A204.1 (cell line): ENCODE data around the gene NR3C2.

ENCODE experiments used
- FAIRE-seq: peaks from 2 replicates; lab custom pipeline; 2012; peaks lifted over from hg19 to GRCh38; lab: Jason Lieb, UNC

Gene NR3C2

GRCh38 chr4:148310756-148311155 is 131.5 kb downstream of the NR3C2 start:
- no peak for FAIRE-seq

- FAIRE-seq: no peak
Observed at GRCh38 chr4:148305751-148306150, 136.5 kb downstream of the NR3C2 start.

GRCh38 chr4:148302416-148302815 is 139.8 kb downstream of the NR3C2 start:
- FAIRE-seq: no peak

- no peak for FAIRE-seq
Observed at GRCh38 chr4:148300877-148301276, 141.3 kb downstream of the NR3C2 start.

- no peak for FAIRE-seq
Observed at GRCh38 chr4:148299337-148299736, 142.9 kb downstream of the NR3C2 start.

GRCh38 chr4:148296498-148296897 is 145.7 kb downstream of the NR3C2 start:
- FAIRE-seq: no peak

- FAIRE-seq: no peak
Observed at GRCh38 chr4:148295642-148296041, 146.6 kb downstream of the NR3C2 start.

- no peak for FAIRE-seq
Observed at GRCh38 chr4:148293571-148293970, 148.6 kb downstream of the NR3C2 start.

- FAIRE-seq: no peak
Observed at GRCh38 chr4:148292686-148293085, 149.5 kb downstream of the NR3C2 start.

GRCh38 chr4:148289740-148290139 is 152.5 kb downstream of the NR3C2 start:
- no peak for FAIRE-seq

- FAIRE-seq: no peak
Observed at GRCh38 chr4:148288448-148288847, 153.8 kb downstream of the NR3C2 start.

- no peak for FAIRE-seq
Observed at GRCh38 chr4:148287111-148287510, 155.1 kb downstream of the NR3C2 start.

- no peak for FAIRE-seq
Observed at GRCh38 chr4:148286012-148286411, 156.2 kb downstream of the NR3C2 start.

- no peak for FAIRE-seq
Observed at GRCh38 chr4:148283665-148284064, 158.5 kb downstream of the NR3C2 start.

GRCh38 chr4:148278310-148278709 is 163.9 kb downstream of the NR3C2 start:
- FAIRE-seq: no peak

GRCh38 chr4:148275266-148275665 is 166.9 kb downstream of the NR3C2 start:
- no peak for FAIRE-seq

GRCh38 chr4:148273501-148273986 is 168.7 kb downstream of the NR3C2 start:
- no peak for FAIRE-seq

- no peak for FAIRE-seq
Observed at GRCh38 chr4:148271166-148271565, 171.0 kb downstream of the NR3C2 start.

- no peak for FAIRE-seq
Observed at GRCh38 chr4:148270630-148271029, 171.6 kb downstream of the NR3C2 start.

- FAIRE-seq: no peak
Observed at GRCh38 chr4:148268835-148269234, 173.4 kb downstream of the NR3C2 start.

- FAIRE-seq: no peak
Observed at GRCh38 chr4:148266921-148267320, 175.3 kb downstream of the NR3C2 start.

GRCh38 chr4:148266240-148266639 is 176.0 kb downstream of the NR3C2 start:
- no peak for FAIRE-seq

- FAIRE-seq: no peak
Observed at GRCh38 chr4:148265627-148266026, 176.6 kb downstream of the NR3C2 start.

- no peak for FAIRE-seq
Observed at GRCh38 chr4:148263802-148264201, 178.4 kb downstream of the NR3C2 start.

GRCh38 chr4:148263127-148263526 is 179.1 kb downstream of the NR3C2 start:
- FAIRE-seq: no peak
